Esophagus (tissue), 2 donors: ENCODE data around the gene RPL28. TPM values are rescaled to one million over a fixed set of nuclear protein-coding genes. Genes with fewer than 3 reads are reported as not detected.
"Not testable (repeated sequence)": the region's sequence is repeated elsewhere in the genome, so short reads cannot be mapped to it uniquely, and the experiment has no call there.

Experiments used
- H3K27ac ChIP-seq, 2 donors: one replicate each; pipeline ENCODE4 v1.5.1; 2013; ENCODE audit warnings: low read depth in 2 of 2, mild to moderate bottlenecking in 2 of 2, inconsistent platforms in 1 of 2, low read length in 1 of 2, moderate library complexity in 1 of 2
- H3K27me3 ChIP-seq, 2 donors: one replicate each; pipeline ENCODE4 v1.6.1; 2013; ENCODE audit warnings: low read length in 2 of 2, control low read depth in 1 of 2, mild to moderate bottlenecking in 1 of 2; ENCODE audit not compliant: insufficient read depth in 2 of 2, control insufficient read depth in 1 of 2
- H3K36me3 ChIP-seq, 2 donors: one replicate each; pipeline ENCODE4 v1.6.1; 2013; ENCODE audit warnings: low read length in 1 of 2; ENCODE audit not compliant: control insufficient read depth in 2 of 2, insufficient read depth in 2 of 2
- H3K4me1 ChIP-seq, 2 donors: one replicate each; pipeline ENCODE4 v1.6.1; 2013; ENCODE audit warnings: low read length in 1 of 2; ENCODE audit not compliant: control insufficient read depth in 2 of 2, insufficient read depth in 2 of 2
- H3K4me3 ChIP-seq, 2 donors: one replicate each; pipeline ENCODE4 v1.5.1; 2013; ENCODE audit warnings: low read length in 2 of 2, mild to moderate bottlenecking in 2 of 2, low read depth in 1 of 2, moderate library complexity in 1 of 2
- H3K9me3 ChIP-seq, 2 donors: one replicate each; pipeline ENCODE4 v1.6.1; 2013; ENCODE audit warnings: mild to moderate bottlenecking in 2 of 2, low read depth in 1 of 2, low read length in 1 of 2, moderate library complexity in 1 of 2; ENCODE audit not compliant: control insufficient read depth in 2 of 2, insufficient read depth in 1 of 2
- WGBS, 2 donors: extraction: QIAGEN DNeasy Blood & Tissue Kit; methylation state at CpG; one replicate each; pipeline ENCODE4 v1.1.7; 2013; 5-methylcytosine and 5-hydroxymethylcytosine counted together
- polyA plus RNA-seq, 2 donors: library from polyadenylated mRNA; stranded (reverse); fragments of 200-250 nt; gene quantifications; one replicate each; pipeline ENCODE4 v1.2.3, GENCODE V29; 2013
- donor health status: healthy with polysubstance abuse.
- donor health status: Bipolar disorder and iron deficiency.

Gene RPL28
- polyA plus RNA-seq, 2 donors, result 2,179 to 2,435 TPM

DNA sequence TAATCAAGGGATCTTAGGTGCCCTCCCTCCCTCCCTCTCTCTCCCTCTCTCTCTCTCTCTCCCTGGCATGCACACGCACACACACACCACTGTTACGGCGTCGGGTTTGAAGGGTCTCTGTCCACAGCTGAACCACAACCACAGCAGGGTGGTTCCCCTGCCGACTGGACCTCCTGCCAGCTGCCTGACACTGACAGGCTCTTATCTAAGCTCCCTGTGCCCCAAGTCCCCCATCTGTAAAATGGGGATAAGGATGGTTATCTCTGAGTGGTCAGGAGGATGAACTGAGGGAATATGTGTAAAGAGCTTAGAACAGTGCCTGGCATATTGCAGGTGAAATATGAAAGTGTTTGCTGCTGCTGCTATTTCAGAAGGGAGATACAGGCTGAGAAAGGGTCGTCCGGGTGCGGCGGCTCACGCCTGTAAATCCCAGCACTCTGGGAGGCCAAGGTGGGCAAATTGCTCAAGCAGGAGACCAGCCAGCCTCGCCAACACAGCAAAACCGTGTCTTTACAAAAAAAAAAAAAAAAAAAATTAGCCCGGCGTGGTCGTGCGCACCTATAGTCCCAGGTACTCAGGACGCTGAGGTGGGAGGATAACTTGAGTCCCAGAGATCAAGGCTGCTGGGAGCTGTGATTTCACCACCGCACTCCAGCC, 58.2 kb downstream of the RPL28 start:
- 32 to 33% methylated on average over 18 of the region's 18 CpGs for WGBS, 2 donors
- Histone ChIP-seq H3K4me1 (peaks cover 8 to 22% of the 10 kb centered on the region in 2 donors), H3K4me3 (no peak overlapping the region), H3K9me3 (peaks cover 0 to 10% of the 10 kb centered on the region in 2 donors), H3K36me3 (no peaks in the 10 kb centered on the region), H3K27me3 (peaks cover 7 to 33% of the 10 kb centered on the region in 2 donors), H3K27ac (no peak overlapping the region)

DNA sequence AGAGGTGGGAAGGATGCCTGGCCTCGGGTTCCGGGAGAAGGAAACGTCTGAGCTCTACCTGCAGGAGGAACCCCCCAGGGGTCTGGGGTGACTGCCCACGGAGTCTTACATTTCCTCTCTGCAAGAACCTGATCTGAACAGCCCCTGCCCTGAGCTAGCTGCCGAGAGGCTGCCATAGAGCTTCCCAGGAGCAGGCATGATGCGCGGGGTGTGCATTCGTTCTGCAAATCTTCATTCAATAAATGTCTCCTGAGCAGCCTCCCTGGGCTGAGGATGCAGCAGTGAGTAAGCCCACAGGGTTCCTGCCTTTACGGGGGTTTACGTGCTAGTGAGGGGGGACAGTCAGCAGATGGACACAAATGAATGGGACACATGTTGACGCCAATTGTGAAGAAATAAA, 58.9 kb downstream of the RPL28 start:
- no peak overlapping the region for H3K4me3 ChIP-seq
- peaks cover 0 to 13% of the 10 kb centered on the region in 2 donors for H3K9me3 ChIP-seq
- WGBS, 2 donors, result 44 to 45% methylated on average over 11 of the region's 11 CpGs
- H3K27ac ChIP-seq, result no peak overlapping the region
- no peaks in the 10 kb centered on the region for H3K36me3 ChIP-seq
- peaks cover 8 to 22% of the 10 kb centered on the region in 2 donors for H3K4me1 ChIP-seq
- peaks cover 7 to 33% of the 10 kb centered on the region in 2 donors for H3K27me3 ChIP-seq

DNA sequence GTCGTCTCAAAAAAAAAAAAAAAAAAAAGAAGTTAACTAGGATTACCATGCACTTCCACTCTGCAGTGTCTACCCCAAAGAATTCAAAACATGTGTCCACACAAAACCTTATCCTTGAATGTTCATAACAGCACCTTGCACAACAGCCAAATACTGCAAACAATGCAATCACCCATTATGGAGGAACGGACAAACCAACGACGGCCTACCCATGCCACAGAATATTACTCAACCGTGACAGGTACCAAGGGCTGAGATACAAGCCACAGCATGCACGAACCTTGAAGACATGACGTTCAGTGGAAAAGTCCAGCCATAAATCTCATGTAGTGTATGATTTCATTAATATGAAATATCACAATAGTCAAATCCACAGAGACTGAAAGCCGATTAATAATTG, 60.3 kb downstream of the RPL28 start:
- Histone ChIP-seq H3K9me3 (peaks cover 0 to 6% of the 10 kb centered on the region in 2 donors), H3K27ac (no peak overlapping the region), H3K4me3 (no peak overlapping the region), H3K4me1 (peaks cover 8 to 22% of the 10 kb centered on the region in 2 donors), H3K36me3 (no peaks in the 10 kb centered on the region), H3K27me3 (peaks cover 7 to 29% of the 10 kb centered on the region in 2 donors)
- WGBS, 2 donors, result 41 to 48% methylated on average over 8 of the region's 8 CpGs

DNA sequence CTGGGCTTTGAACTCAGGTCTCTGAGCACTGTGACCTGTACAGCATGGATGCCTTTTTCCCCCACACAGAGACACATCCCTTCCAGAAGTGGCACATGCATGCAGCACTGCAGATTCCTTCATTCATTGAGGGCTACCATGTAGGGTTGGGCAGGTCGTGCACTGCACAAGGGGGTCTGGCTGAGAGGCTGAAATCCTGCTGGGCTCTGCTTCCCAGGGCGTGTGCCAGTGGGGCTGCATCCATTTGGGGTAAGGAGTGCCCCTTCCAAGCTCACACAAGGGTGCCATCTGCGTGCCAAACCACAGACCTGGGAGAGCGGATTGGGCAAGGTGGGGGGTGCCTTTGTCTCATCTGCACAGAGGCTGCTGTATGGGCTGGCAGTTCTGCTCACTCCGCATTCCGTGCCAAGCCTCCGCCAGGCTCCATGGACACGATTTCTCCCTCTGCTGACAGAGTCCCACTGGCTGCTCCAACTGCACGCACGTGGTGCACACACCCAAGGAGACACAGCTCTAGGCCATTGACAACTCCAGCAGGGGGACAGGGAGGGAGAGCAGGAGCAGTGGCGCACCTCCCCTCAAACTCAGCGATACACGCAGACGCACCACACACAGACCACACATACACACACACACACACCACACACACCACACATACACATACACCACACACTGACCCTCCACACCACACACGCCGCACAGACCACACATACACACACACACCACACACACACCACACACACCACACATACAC, 61.9 kb downstream of the RPL28 start:
- Histone ChIP-seq H3K36me3 (no peaks in the 10 kb centered on the region), H3K9me3 (peaks cover 0 to 6% of the 10 kb centered on the region in 2 donors), H3K4me1 (peaks cover 7 to 18% of the 10 kb centered on the region in 2 donors), H3K27ac (no peak overlapping the region), H3K4me3 (no peak overlapping the region), H3K27me3 (peaks cover 3 to 18% of the 10 kb centered on the region in 2 donors)
- WGBS, 2 donors, result 22 to 26% methylated on average over 16 of the region's 16 CpGs

DNA sequence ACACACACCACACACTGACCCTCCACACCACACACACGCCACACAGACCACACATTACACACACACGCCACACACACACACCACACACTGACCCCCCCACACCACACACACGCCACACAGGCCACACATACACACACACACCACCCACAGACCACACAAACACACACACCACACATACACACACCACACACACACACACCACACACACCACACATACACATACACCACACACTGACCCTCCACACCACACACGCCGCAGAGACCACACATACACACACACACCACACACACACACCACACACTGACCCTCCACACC, 62.4 kb downstream of the RPL28 start:
- not testable (repeated sequence) for H3K27ac ChIP-seq, H3K9me3 ChIP-seq, H3K4me3 ChIP-seq, H3K36me3 ChIP-seq
- H3K27me3 ChIP-seq, result peaks cover 3 to 13% of the 10 kb centered on the region in 2 donors
- peaks cover 5 to 18% of the 10 kb centered on the region in 2 donors for H3K4me1 ChIP-seq
- 78% methylated on average over 5 of the region's 5 CpGs for WGBS, 2 donors

DNA sequence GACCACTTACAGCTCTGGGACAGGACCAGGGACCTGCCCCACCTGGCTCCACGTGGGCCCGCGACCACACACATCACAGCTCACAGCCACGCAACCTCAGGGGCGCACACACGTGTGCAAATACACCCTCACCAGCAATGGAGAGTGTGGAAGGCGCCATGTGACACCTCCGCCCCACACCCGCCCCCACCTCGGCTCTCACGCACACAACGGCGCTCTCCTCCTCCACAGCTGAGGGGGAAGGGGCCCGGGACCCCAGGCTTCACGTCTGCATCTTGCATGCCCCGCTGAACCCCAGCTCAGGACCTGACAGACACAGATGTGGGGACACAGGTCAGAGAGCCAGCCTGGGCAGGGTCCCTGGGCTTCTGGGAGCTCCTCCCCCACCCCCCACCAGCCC, 63.7 kb downstream of the RPL28 start:
- Histone ChIP-seq H3K27me3 (peaks cover 0 to 8% of the 10 kb centered on the region in 2 donors), H3K27ac (no peak overlapping the region), H3K9me3 (peaks cover 0 to 6% of the 10 kb centered on the region in 2 donors), H3K36me3 (peaks cover 0 to 4% of the 10 kb centered on the region in 2 donors), H3K4me1 (peaks cover 5 to 18% of the 10 kb centered on the region in 2 donors), H3K4me3 (no peak overlapping the region)
- WGBS, 2 donors, result 38 to 39% methylated on average over 16 of the region's 16 CpGs

DNA sequence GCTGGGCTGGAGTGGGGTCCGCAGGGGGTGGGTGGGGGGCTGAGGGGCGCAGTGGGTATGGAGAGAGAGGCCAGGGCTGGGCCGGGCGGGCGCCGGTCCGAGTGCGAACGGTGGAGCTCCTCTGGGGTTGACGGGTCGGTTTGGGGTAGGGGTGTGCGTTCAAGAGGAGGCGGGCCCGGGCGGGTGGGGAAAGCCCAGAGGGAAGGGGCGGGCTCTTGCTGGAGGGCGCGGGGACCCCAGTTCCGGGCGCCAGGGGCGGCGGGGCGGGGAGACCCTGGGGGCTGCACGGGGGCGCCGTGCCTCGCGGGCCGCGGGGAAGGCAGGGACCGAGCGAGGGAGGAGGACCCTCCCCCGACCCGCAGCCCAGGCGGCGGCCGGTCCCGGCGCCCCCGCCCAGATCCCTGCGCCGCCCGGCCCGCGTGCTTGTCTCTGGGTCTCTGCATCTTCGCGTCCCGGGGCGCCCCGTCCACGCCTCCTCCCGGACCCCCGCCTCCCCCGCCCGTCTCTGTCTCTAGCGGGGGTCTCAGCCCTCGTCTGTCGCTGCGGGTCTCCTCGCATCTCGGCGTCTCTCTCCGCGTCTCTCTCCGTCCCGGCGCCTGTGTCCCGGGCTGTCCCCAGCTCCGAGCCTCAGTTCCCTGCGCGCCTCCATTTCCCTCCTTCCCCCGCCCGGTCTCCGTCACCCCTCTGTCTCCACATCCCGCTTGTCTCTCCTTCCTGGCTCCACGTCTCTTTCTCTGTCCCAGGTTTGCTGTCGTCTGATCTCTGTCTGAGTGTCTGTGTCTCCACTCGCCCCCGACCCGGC, 65.6 kb downstream of the RPL28 start:
- Histone ChIP-seq H3K27me3 (peaks cover 0 to 8% of the 10 kb centered on the region in 2 donors), H3K4me3 (peak overlapping the region in 1 of 2 donors; percentile 17)
- 1 to 3% methylated on average over 38 to 80 of the region's 80 CpGs for WGBS, 2 donors

DNA sequence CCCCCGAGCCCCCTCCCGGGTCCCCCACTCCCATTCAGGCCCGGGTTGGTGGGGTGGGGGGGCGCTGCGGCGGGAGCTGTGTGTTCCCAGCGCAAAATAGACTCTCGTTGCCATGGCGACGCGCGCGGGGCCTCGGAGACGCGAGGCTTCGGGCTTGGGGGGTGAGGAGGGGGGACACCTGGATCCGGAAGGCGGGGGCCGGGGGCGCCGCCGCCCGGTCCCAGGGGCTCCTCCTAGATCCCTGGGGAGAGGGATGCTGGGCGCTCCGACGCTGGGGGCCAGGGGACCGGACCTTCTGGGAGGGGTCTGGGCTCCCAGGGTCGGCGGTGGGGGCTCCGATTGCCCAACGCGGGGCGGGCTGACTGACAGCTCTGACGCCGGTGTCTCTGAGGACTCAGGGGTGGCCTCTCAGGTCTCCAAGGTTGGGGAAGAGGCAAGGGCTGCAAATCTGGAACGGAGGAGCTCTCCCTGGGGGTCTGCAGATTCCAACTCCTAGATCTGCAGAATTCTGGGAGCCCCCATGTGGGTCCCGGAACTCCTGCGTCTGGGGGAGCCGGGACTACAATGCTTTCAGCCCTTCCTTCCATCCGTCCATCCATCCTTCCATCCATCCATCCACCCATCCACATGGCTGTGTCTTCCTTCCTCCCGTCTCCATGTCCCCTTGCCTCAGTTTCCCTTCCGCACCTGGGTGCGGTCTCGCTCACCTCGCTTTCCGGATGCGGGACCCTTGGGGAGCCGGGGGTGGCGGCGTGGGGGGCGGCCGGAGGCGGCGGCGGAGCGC, 66.4 kb downstream of the RPL28 start:
- 4 to 5% methylated on average over 47 to 57 of the region's 57 CpGs for WGBS, 2 donors
- Histone ChIP-seq H3K27me3 (peaks cover 0 to 6% of the 10 kb centered on the region in 2 donors), H3K4me3 (peak overlapping the region in 1 of 2 donors; percentile 17), H3K9me3 (peaks cover 0 to 6% of the 10 kb centered on the region in 2 donors), H3K36me3 (peaks cover 0 to 10% of the 10 kb centered on the region in 2 donors), H3K27ac (no peak overlapping the region), H3K4me1 (peaks cover 5 to 15% of the 10 kb centered on the region in 2 donors)

More for the DNA sequence above, 65.6 kb downstream of the RPL28 start:
- Histone ChIP-seq H3K27ac (no peak overlapping the region), H3K4me1 (peaks cover 5 to 18% of the 10 kb centered on the region in 2 donors), H3K36me3 (peaks cover 0 to 7% of the 10 kb centered on the region in 2 donors), H3K9me3 (peaks cover 0 to 6% of the 10 kb centered on the region in 2 donors)
